NK-92 treated with Interleukin-12 subunit alpha and Interleukin-12 subunit beta, amount 100 ng/mL, for 24 hours (cell line): Measurements from ENCODE around the gene MS4A10.

ENCODE experiments used
- DNase-seq: peaks from one replicate; lab custom pipeline; 2025; lab: John Stamatoyannopoulos, UW

Gene MS4A10

DNA sequence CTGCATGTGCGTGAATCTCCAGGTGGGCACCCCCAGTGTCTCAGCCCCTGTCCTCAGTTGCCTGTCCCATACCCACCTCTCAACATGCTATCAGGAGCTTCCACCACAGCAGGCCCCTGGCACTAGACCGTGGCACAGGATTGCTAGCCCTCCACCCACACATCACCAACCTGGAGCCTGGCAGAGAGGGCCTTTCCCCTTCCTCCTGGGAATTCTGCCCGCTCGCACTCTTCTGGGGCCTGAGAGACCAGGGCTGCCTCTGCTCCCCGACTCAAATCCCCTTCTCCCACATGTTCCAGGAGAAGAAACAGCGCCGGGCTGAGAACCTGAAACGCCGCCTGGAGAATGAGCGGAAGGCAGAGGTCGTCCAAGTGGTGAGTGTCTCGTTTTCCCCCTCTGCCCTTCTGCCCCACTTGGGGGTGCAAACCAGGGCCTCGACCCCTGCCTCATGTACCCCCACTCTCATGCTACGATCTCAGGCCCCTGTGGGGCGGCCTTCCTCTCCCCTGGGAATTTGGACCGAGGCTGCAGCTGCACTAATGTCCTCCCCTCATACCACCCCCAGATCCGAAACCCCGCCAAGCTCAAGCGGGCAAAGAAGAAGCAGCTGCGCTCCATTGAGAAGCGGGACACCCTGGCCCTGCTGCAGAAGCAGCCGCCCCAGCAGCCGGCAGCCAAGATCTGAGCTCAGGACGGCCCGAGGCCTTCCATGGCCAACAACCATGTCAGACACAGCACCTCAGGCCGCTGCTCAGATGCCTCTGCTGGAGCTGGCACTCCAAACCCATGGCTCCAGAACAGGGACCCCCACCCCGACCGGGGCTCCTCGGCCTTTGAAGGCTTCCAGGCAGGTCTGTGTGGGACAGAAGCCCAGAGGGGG, 64.7 kb downstream of the MS4A10 start:
- DNase-seq: no peak
